ACC112 (cell line): ENCODE data around the gene UNC5C.

Experiments
- H2AFZ ChIP-seq: fragments of 200-600 bp; sonication (generic); one replicate; pipeline ENCODE4 v1.6.0; 2017; ENCODE audit warnings: antibody characterized with exemption, low read length; ENCODE audit not compliant: unreplicated experiment
- H3K27ac ChIP-seq: fragments of 200-600 bp; sonication (generic); 2 replicates; pipeline ENCODE4 v1.5.1; 2014; ENCODE audit warnings: low read depth, mild to moderate bottlenecking, antibody characterized with exemption, low read length, moderate library complexity
- H3K27me3 ChIP-seq: fragments of 200-600 bp; sonication (generic); 2 replicates; pipeline ENCODE4 v1.6.1; 2014; ENCODE audit warnings: mild to moderate bottlenecking, antibody characterized with exemption, low read length, moderate library complexity, mixed read lengths; ENCODE audit not compliant: insufficient read depth
- H3K36me3 ChIP-seq: fragments of 200-600 bp; sonication (generic); 2 replicates; pipeline ENCODE4 v1.6.1; 2016; ENCODE audit warnings: mild to moderate bottlenecking, antibody characterized with exemption, low read length, moderate library complexity, mixed read lengths; ENCODE audit not compliant: insufficient read depth
- H3K4me1 ChIP-seq: fragments of 200-600 bp; sonication (generic); one replicate; pipeline ENCODE4 v1.6.1; 2016; ENCODE audit warnings: low read length, mixed read lengths; ENCODE audit not compliant: insufficient read depth, unreplicated experiment, control insufficient read depth
- H3K4me3 ChIP-seq: fragments of 200-600 bp; sonication (generic); 2 replicates; pipeline ENCODE4 v1.5.1; 2014; ENCODE audit warnings: mild to moderate bottlenecking, low read depth, low read length
- H3K79me2 ChIP-seq: fragments of 200-600 bp; sonication (generic); one replicate; pipeline ENCODE4 v1.6.0; 2016; ENCODE audit warnings: low read length; ENCODE audit not compliant: control insufficient read depth, unreplicated experiment, insufficient read depth

Gene UNC5C

DNA sequence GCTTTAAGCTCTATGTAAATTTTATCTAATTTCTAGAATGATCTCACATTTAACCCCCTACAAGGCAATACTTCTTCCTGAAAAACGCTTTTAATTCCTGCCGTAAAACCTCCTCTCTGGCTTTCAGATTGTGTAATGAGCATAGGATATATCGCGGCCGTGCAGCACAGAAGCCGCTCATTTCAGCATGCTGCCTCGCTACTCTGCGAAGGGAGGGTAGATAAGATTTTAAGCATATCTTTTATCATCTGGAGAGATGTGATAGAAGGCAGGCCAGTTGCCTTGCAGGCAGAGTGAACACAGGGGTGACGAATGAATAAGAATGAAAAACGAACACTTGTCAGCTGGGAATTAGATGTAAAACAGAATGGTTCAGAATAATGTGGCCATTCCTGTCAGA, 265.5 kb downstream of the UNC5C start:
- Histone ChIP-seq H3K4me3 (no peak overlapping the region), H3K27me3 (no peaks in the 10 kb centered on the region), H3K27ac (no peak overlapping the region), H3K4me1 (no peaks in the 10 kb centered on the region), H3K79me2 (no peaks in the 10 kb centered on the region), H3K36me3 (no peaks in the 10 kb centered on the region), H2AFZ (no peak overlapping the region)

GRCh38 chr4:95272797-95273196, 276.0 kb downstream of the UNC5C start:
- Histone ChIP-seq H3K79me2 (no peaks in the 10 kb centered on the region), H3K36me3 (no peaks in the 10 kb centered on the region), H3K27ac (no peak overlapping the region), H2AFZ (no peak overlapping the region), H3K4me1 (peaks cover 9% of the 10 kb centered on the region), H3K27me3 (no peaks in the 10 kb centered on the region), H3K4me3 (no peak overlapping the region)

DNA sequence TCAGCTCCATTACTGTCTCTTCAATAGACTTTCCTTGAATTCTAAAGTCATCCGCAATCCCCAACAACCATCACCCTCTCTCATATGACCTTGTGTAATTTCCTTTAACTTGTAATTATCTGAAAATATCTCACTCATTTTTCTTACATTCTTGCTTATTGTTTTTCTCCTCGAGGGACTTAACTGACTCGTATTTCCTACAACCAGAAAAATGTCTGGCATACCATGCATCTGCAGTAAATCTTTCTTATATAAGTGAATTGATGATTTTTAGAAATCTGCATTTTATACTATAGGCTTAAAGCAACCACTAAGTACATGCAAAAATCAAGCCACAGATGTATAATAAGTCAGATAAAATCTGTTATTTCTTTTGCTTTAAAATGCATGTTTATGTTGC, 276.7 kb downstream of the UNC5C start:
- H3K4me1 ChIP-seq, result peaks cover 17% of the 10 kb centered on the region
- no peak overlapping the region for H2AFZ ChIP-seq
- no peaks in the 10 kb centered on the region for H3K36me3 ChIP-seq
- H3K27ac ChIP-seq, result no peak overlapping the region
- no peak overlapping the region for H3K4me3 ChIP-seq
- H3K79me2 ChIP-seq, result no peaks in the 10 kb centered on the region
- H3K27me3 ChIP-seq, result no peaks in the 10 kb centered on the region

DNA sequence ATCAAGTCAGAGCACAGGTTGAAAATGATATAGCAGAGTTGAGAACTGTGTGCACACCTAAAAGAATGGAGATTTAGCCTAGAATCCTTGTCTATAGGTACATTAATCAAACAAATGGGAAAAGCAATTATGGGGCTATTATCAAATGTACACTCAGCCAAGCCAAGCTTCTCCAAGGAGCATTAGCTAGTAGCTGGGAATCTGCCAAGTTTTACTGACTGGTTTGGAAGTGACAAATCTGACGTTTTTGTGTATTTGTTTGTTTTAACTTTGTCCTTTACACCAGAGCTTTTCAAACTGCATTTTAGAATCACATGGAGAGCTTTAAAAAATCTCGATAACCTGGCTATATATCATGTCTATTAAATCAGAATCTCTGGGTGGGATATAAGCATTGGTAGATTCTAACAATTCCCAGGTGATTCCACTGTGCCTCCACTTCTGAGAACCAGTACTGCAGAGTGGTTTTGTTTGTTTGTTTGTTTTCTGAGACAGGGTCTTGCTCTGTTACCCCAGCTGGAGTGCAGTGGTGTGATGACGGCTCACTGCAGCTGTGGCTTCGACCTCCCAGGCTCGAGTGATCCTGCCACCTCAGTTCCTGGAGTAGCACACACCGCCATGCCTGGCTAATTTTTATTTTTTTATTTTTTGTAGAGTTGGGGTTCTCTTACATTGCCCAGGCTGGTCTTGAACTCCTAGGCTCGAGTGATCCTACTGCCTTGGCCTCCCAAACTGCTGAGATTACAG, 279.8 kb downstream of the UNC5C start:
- Histone ChIP-seq H3K27ac (no peak overlapping the region), H3K36me3 (no peaks in the 10 kb centered on the region), H3K4me1 (peaks cover 30% of the 10 kb centered on the region), H2AFZ (no peak overlapping the region), H3K79me2 (no peaks in the 10 kb centered on the region), H3K4me3 (no peak overlapping the region), H3K27me3 (no peaks in the 10 kb centered on the region)

- Histone ChIP-seq H3K4me1 (peaks cover 30% of the 10 kb centered on the region), H3K27ac (peak overlapping the region; percentile 21), H3K36me3 (no peaks in the 10 kb centered on the region), H2AFZ (no peak overlapping the region), H3K79me2 (no peaks in the 10 kb centered on the region), H3K27me3 (no peaks in the 10 kb centered on the region), H3K4me3 (0 out of 2 replicates have a peak overlapping the region, but pooled peaks have one; percentile 6)
These were observed 281.7 kb downstream of the UNC5C start for GRCh38 chr4:95267081-95267480.

GRCh38 chr4:95265814-95266740, 282.7 kb downstream of the UNC5C start:
- Histone ChIP-seq H3K27ac (peak overlapping the region; percentile 21; the same call in 1 of the 2 replicates), H3K79me2 (no peaks in the 10 kb centered on the region), H3K4me1 (peaks cover 30% of the 10 kb centered on the region), H3K4me3 (no peak overlapping the region), H2AFZ (no peak overlapping the region), H3K36me3 (no peaks in the 10 kb centered on the region), H3K27me3 (no peaks in the 10 kb centered on the region)

DNA sequence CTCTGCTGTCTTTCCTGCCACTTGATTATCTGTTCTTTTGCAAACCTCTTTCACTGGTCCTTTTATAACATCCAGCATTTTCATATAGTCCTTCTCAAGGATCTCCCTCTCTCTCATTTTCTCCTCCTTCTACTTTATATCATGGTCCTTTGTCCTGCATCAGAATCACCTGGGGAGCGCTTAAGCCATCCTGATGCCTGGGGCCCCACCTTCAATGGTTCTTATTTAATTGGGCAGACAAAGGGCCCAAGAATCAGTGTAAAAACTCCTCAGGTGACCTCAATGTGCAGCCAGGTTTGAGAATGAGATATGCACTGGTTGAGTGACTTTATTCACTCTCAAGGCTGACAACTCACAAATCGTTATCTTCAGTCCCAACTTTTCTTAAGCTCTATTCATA, 283.9 kb downstream of the UNC5C start:
- Histone ChIP-seq H3K27ac (no peak overlapping the region), H3K4me1 (peaks cover 30% of the 10 kb centered on the region), H3K79me2 (no peaks in the 10 kb centered on the region), H2AFZ (no peak overlapping the region), H3K27me3 (no peaks in the 10 kb centered on the region), H3K36me3 (no peaks in the 10 kb centered on the region), H3K4me3 (no peak overlapping the region)

DNA sequence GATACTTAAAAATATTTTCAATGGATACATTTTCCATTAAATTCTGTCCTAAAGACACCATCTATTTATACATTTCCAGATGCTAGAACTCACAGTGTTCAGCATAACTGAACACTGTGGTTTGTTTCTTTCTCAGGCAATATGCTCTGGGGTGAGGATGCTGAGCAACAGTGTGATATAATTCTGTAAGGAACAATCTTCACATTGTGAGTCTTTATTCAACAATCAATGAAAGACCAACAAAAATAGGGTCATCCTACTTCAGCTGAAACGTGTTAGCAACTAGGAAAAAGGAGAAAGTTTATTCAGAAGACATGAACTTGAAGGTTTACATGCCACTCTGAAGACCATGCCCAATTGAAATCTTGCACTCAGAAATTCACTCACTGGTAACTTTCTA, 284.8 kb downstream of the UNC5C start:
- no peak overlapping the region for H3K27ac ChIP-seq
- no peaks in the 10 kb centered on the region for H3K36me3 ChIP-seq
- H3K4me1 ChIP-seq, result peaks cover 27% of the 10 kb centered on the region
- H3K27me3 ChIP-seq, result no peaks in the 10 kb centered on the region
- H2AFZ ChIP-seq, result no peak overlapping the region
- no peak overlapping the region for H3K4me3 ChIP-seq
- H3K79me2 ChIP-seq, result no peaks in the 10 kb centered on the region

- H3K27ac ChIP-seq, result no peak overlapping the region
- H2AFZ ChIP-seq, result no peak overlapping the region
- no peaks in the 10 kb centered on the region for H3K79me2 ChIP-seq
- peaks cover 22% of the 10 kb centered on the region for H3K4me1 ChIP-seq
- H3K36me3 ChIP-seq, result no peaks in the 10 kb centered on the region
- no peak overlapping the region for H3K4me3 ChIP-seq
- H3K27me3 ChIP-seq, result no peaks in the 10 kb centered on the region
These were observed 285.4 kb downstream of the UNC5C start for GRCh38 chr4:95263391-95263790.

GRCh38 chr4:95256108-95256835, 292.5 kb downstream of the UNC5C start:
- peak overlapping the region; percentile 40 for H2AFZ ChIP-seq
- no peak overlapping the region for H3K4me3 ChIP-seq
- no peaks in the 10 kb centered on the region for H3K27me3 ChIP-seq
- H3K27ac ChIP-seq, result peak overlapping the region; percentile 43; the same call in 1 of the 2 replicates
- peaks cover 11% of the 10 kb centered on the region for H3K4me1 ChIP-seq
- no peaks in the 10 kb centered on the region for H3K79me2 ChIP-seq
- no peaks in the 10 kb centered on the region for H3K36me3 ChIP-seq
